Activated CD8-positive, alpha-beta memory T cell treated with anti-CD3 and anti-CD28 coated beads for 48 hours (primary cell): ENCODE results near the gene BDH2.

Experiments used
- DNase-seq, 3 experiments: peaks; one replicate each; pipeline ENCODE4 v3.0.0-alpha.2; 2020; ENCODE audit warnings: low read depth in 2 of 3, low spot score in 2 of 3

Gene BDH2

GRCh38 chr4:103029300-103029699, 70.3 kb downstream of the BDH2 start:
- DNase-seq = no peak
